SK-N-MC (cell line): ENCODE measurements around the gene MCCC2.
"Not testable (repeated sequence)": the region's sequence is repeated elsewhere in the genome, so short reads cannot be mapped to it uniquely, and the experiment has no call there.

ENCODE experiments used
- EZH2 ChIP-seq: fragments of 200-600 bp; sonication (generic); IDR thresholded peaks from one replicate; pipeline ENCODE4 v1.6.1; 2017; ENCODE audit warnings: antibody characterized with exemption
- POLR2AphosphoS5 ChIP-seq: IDR thresholded peaks from 2 replicates; pipeline ENCODE4 v1.6.1; 2012; ENCODE audit warnings: mild to moderate bottlenecking, low read depth, low read length, borderline replicate concordance

DNA sequence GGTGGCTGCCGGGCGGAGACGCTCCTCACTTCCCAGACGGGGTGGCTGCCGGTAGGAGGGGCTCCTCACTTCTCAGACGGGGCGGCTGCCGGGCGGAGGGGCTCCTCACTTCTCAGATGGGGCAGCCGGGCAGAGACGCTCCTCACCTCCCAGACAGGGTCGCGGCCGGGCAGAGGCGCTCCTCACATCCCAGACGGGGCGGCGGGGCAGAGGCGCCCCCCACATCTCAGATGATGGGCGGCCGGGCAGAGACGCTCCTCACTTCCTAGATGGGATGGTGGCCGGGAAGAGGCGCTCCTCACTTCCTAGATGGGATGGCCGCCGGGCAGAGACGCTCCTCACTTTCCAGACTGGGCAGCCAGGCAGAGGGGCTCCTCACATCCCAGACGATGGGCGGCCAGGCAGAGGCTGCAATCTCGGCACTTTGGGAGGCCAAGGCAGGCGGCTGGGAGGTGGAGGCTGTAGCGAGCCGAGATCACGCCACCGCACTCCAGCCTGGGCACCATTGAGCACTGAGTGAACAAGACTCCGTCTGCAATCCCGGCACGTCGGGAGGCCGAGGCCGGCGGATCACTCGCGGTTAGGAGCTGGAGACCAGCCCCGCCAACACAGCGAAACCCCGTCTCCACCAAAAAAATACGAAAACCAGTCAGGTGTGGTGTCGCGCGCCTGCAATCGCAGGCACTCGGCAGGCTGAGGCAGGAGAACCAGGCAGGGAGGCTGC, 35.0 kb upstream of the MCCC2 start:
- not testable (repeated sequence) for TF ChIP-seq POLR2AphosphoS5, EZH2
